ENCODE measurements around the gene PRKAR1B. TPM values are rescaled to one million over a fixed set of nuclear protein-coding genes. Genes with fewer than 3 reads are reported as not detected.
"Not testable (repeated sequence)": the region's sequence is repeated elsewhere in the genome, so short reads cannot be mapped to it uniquely, and the experiment has no call there.

Gene PRKAR1B
- total and polyA plus RNA-seq, 4 donors, result 53.1 to 238 (median 162) TPM

DNA sequence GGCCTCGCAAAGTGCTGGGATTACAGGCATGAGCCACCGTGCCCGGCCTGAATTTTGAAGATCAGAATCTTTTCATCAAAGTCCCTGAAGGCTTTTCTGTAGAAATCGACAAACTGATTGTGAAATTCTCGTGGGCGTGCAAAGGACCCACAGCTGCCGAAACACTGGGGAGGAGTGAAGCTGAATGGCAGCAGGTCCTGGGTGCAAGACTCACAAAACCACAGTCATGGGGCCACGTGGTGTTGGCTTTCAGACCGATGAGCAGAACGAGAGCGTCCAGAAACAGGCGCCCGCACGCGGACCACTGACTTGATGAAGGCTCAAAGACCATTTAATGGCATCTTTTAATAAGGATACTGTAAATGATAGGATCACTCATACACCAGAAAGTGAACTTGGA, 24.7 kb upstream of the PRKAR1B start:
- H3K4me1 ChIP-seq (ENCODE audit: control insufficient read depth, insufficient read depth, low read length), result peaks cover 6% of the 10 kb centered on the region
- no peak overlapping the region for H3K4me3 ChIP-seq (ENCODE audit: low read depth, low read length)
- H3K36me3 ChIP-seq (ENCODE audit: control insufficient read depth, insufficient read depth, low read length), result peaks cover 78% of the 10 kb centered on the region
- 99% methylated on average over 5 of the region's 15 CpGs for WGBS (ENCODE audit: insufficient coverage)
- H3K27me3 ChIP-seq (ENCODE audit: control insufficient read depth, insufficient read depth, low read length), result no peaks in the 10 kb centered on the region
- no peaks in the 10 kb centered on the region for H3K9me3 ChIP-seq (ENCODE audit: control insufficient read depth, insufficient read depth, low read length)
- no peak for DNase-seq (ENCODE audit: low read depth in 4 of 6, low spot score in 6 of 6)
- no peak overlapping the region for H3K27ac ChIP-seq (ENCODE audit: low read depth, low read length)

DNA sequence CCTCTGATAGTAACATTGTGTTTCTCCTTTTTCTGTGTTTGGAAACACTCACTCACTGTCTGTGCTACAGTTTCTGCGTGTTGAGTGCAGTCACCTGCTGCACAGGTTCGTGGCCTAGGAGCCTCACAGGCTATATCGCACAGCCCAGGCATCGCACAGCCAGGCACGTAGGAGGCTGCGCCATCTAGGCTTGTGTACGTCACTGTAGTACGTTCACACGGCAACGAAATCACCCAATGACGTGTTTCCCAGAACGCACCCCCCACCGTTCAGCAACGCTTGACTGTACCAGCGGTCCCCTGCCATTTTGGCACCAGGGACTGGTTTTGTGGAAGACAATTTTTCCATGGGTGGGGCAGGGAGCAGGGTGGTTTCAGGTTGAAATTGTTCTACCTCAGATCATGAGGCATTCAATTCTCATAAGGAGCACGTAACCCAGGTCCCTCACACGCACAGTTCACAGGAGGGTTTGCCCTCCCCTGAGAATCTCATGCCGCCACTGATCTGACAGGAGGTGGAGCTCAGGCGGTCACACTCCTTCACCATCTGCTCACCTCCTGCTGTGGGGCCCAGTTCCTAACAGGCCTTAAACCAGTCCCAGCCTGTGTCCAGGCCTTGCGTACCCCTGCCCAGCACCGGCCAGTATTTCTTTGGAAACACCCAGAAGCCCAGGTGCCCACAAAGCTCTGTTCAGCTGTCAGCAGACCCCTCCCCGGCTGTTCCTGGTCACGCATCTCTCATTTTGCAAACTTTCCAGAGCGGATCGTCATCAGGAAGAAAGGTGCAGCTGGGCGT, 23.2 kb upstream of the PRKAR1B start:
- 93% methylated on average over 25 of the region's 26 CpGs for WGBS (ENCODE audit: insufficient coverage)
- no peak for DNase-seq (ENCODE audit: low read depth in 4 of 6, low spot score in 6 of 6)

DNA sequence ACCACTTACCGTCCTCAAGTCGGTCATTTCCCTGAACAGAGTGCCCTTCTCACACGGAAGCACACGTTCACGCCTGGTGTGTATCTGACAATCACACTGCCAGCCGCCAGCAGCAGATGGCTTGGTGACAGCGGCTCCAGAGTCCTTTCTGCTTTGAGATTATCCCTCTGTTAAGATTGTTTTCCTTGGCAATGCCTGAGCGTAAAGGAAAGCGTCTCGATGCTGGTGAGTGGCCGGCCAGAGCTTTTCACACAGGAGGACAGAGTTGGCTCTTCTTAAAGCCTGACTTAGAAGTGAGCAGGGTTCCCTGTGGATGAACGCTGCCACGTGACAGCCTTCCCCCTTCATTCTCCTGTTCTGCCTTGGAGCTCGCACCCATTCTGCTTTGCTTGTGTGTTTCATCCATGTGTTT, 22.1 kb upstream of the PRKAR1B start:
- H3K9me3 ChIP-seq (ENCODE audit: control insufficient read depth, insufficient read depth, low read length), result no peaks in the 10 kb centered on the region
- no peaks in the 10 kb centered on the region for H3K27me3 ChIP-seq (ENCODE audit: control insufficient read depth, insufficient read depth, low read length)
- H3K4me1 ChIP-seq (ENCODE audit: control insufficient read depth, insufficient read depth, low read length), result peaks cover 6% of the 10 kb centered on the region
- H3K36me3 ChIP-seq (ENCODE audit: control insufficient read depth, insufficient read depth, low read length), result peaks cover 69% of the 10 kb centered on the region
- H3K4me3 ChIP-seq (ENCODE audit: low read depth, low read length), result no peak overlapping the region
- peak in 1 of 6 donors; percentile 89 for DNase-seq (ENCODE audit: low read depth in 4 of 6, low spot score in 6 of 6)
- no peak overlapping the region for H3K27ac ChIP-seq (ENCODE audit: low read depth, low read length)
- WGBS (ENCODE audit: insufficient coverage), result 65% methylated on average over 13 of the region's 14 CpGs

More for the DNA sequence above, 23.2 kb upstream of the PRKAR1B start:
- H3K4me1 ChIP-seq (ENCODE audit: control insufficient read depth, insufficient read depth, low read length), result peaks cover 6% of the 10 kb centered on the region
- no peaks in the 10 kb centered on the region for H3K27me3 ChIP-seq (ENCODE audit: control insufficient read depth, insufficient read depth, low read length)
- no peak overlapping the region for H3K4me3 ChIP-seq (ENCODE audit: low read depth, low read length)
- peaks cover 75% of the 10 kb centered on the region for H3K36me3 ChIP-seq (ENCODE audit: control insufficient read depth, insufficient read depth, low read length)
- no peaks in the 10 kb centered on the region for H3K9me3 ChIP-seq (ENCODE audit: control insufficient read depth, insufficient read depth, low read length)
- H3K27ac ChIP-seq (ENCODE audit: low read depth, low read length), result no peak overlapping the region

DNA sequence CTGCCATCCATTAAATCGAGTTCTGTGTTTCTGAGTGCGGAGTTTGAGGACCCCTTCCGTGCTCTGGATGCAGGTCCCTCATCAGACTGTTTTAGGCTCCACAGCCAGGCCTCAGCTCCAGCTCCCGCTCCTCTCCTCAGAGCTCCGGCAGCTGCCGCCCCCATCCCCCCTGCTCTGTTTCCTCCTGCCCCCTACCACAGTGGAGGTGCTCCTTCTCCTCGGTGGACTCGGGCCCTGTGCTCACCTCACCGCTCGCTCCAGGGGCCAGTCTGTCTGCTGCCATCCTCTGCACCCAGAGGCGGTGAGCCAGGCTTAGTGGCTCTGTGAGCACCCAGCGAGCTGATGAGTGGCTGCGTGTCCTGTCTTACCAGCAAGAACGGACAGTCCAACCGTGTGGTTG, 21.4 kb upstream of the PRKAR1B start:
- Histone ChIP-seq H3K27ac (ENCODE audit: low read depth, low read length) (no peak overlapping the region), H3K36me3 (ENCODE audit: control insufficient read depth, insufficient read depth, low read length) (peaks cover 64% of the 10 kb centered on the region), H3K4me3 (ENCODE audit: low read depth, low read length) (no peak overlapping the region), H3K27me3 (ENCODE audit: control insufficient read depth, insufficient read depth, low read length) (no peaks in the 10 kb centered on the region), H3K9me3 (ENCODE audit: control insufficient read depth, insufficient read depth, low read length) (no peaks in the 10 kb centered on the region), H3K4me1 (ENCODE audit: control insufficient read depth, insufficient read depth, low read length) (peaks cover 6% of the 10 kb centered on the region)
- WGBS (ENCODE audit: insufficient coverage), result 90% methylated on average over 15 of the region's 15 CpGs
- DNase-seq (ENCODE audit: low read depth in 4 of 6, low spot score in 6 of 6), result no peak

DNA sequence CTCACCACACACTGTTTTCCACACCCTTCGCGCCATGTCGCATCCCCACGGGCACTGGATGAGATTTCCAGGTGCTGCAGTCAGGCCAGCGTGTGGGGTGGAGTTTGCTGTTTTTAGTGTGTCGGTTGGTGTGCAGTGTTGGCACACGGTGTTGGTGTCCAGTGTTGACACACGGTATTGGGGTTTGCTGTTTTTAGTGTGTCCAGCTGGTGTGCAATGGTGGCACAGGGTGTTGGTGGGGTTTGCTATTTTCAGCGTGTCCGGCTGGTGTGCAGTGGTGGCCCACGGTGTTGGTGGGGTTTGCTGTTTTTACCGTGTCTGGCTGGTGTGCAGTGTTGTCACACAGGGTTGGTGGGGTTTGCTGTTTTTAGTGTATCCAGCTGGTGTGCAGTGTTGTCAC, 20.1 kb upstream of the PRKAR1B start:
- peaks cover 60% of the 10 kb centered on the region for H3K36me3 ChIP-seq (ENCODE audit: control insufficient read depth, insufficient read depth, low read length)
- H3K27me3 ChIP-seq (ENCODE audit: control insufficient read depth, insufficient read depth, low read length), result no peaks in the 10 kb centered on the region
- no peak overlapping the region for H3K4me3 ChIP-seq (ENCODE audit: low read depth, low read length)
- H3K9me3 ChIP-seq (ENCODE audit: control insufficient read depth, insufficient read depth, low read length), result no peaks in the 10 kb centered on the region
- WGBS (ENCODE audit: insufficient coverage), result 88% methylated on average over 12 of the region's 12 CpGs
- no peak for DNase-seq (ENCODE audit: low read depth in 4 of 6, low spot score in 6 of 6)
- no peak overlapping the region for H3K27ac ChIP-seq (ENCODE audit: low read depth, low read length)
- H3K4me1 ChIP-seq (ENCODE audit: control insufficient read depth, insufficient read depth, low read length), result peaks cover 6% of the 10 kb centered on the region

DNA sequence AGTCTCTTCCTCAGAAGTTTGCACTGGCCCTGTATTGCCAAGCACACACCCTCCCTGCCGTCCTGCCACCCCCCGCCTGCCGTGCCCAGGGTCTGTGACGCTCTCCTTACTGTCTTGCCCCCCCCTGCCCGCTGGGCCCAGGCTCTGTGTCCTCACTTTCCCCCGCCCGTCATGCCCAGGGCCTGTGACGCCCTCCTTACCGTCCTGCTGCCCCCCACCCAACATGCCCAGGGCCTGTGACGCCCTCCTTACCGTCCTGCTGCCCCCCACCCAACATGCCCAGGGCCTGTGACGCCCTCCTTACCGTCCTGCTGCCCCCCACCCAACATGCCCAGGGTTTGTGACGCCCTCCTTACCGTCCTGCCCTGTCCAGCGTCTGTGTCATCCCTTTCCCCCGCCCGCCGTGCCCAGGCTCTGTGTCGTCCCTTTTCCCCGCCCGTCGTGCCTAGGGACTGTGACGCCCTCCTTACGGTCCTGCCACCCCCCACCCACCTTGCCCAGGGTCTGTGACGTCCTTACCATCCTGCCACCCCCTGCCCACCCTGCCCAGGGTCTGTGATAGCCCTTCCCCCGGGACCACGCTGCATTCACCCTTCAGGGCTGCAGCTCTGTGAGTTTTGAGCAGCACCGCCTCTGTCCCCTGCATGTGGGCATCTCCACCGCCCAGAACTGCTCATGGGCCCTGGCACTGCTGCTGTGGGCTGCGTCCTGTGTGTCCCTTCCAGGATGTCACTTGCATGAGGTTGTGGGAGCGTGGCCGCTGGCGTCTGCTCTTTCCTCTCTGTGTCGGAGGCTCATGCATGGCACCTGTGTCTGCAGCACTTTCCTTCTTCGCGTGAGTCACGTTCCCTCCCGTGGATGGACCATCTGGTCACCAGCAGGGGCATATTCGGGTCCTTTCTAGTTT, 19.3 kb upstream of the PRKAR1B start:
- Histone ChIP-seq H3K4me1 (ENCODE audit: control insufficient read depth, insufficient read depth, low read length) (peaks cover 6% of the 10 kb centered on the region), H3K36me3 (ENCODE audit: control insufficient read depth, insufficient read depth, low read length) (peaks cover 60% of the 10 kb centered on the region), H3K9me3 (ENCODE audit: control insufficient read depth, insufficient read depth, low read length) (no peaks in the 10 kb centered on the region), H3K27ac (ENCODE audit: low read depth, low read length) (no peak overlapping the region), H3K4me3 (ENCODE audit: low read depth, low read length) (no peak overlapping the region), H3K27me3 (ENCODE audit: control insufficient read depth, insufficient read depth, low read length) (no peaks in the 10 kb centered on the region)
- no peak for DNase-seq (ENCODE audit: low read depth in 4 of 6, low spot score in 6 of 6)
- 96% methylated on average over 31 of the region's 40 CpGs for WGBS (ENCODE audit: insufficient coverage)

DNA sequence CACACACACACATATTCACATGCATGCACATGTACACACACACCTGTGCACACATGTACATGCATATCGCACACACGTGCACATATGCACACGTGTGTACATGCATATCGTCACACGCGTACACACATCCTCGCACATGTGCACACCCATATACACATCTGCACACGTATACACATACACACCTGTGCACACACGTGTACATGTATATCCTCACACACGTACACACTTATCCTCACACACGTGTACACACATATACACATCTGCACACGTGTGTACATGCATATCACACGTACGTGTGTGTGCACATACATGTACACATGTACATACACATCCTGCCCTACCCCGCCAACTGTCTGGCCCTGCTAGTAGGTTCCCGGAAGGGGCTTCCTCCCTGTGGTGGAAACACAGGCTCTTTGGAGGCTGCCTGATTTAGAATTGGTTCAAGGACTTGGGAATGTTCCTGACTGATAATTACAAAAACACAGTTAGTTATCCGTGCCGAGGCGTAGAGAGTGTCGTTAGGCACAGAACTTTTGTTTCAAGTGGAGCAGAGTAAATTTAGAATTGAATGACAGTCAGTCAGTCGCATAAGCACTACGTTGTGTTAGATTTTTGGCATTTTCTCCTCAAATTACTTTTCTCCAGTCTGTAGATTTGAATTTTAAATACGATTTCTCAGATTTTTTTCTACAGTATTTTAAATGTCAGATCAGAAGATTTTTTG, 18.5 kb upstream of the PRKAR1B start:
- Histone ChIP-seq H3K36me3 (ENCODE audit: control insufficient read depth, insufficient read depth, low read length) (peaks cover 62% of the 10 kb centered on the region), H3K27me3 (ENCODE audit: control insufficient read depth, insufficient read depth, low read length) (no peaks in the 10 kb centered on the region), H3K9me3 (ENCODE audit: control insufficient read depth, insufficient read depth, low read length) (no peaks in the 10 kb centered on the region), H3K4me3 (ENCODE audit: low read depth, low read length) (no peak overlapping the region), H3K27ac (ENCODE audit: low read depth, low read length) (no peak overlapping the region), H3K4me1 (ENCODE audit: control insufficient read depth, insufficient read depth, low read length) (peaks cover 6% of the 10 kb centered on the region)
- WGBS (ENCODE audit: insufficient coverage), result 96% methylated on average over 13 of the region's 23 CpGs
- peak in 1 of 6 donors; percentile 74 for DNase-seq (ENCODE audit: low read depth in 4 of 6, low spot score in 6 of 6)

DNA sequence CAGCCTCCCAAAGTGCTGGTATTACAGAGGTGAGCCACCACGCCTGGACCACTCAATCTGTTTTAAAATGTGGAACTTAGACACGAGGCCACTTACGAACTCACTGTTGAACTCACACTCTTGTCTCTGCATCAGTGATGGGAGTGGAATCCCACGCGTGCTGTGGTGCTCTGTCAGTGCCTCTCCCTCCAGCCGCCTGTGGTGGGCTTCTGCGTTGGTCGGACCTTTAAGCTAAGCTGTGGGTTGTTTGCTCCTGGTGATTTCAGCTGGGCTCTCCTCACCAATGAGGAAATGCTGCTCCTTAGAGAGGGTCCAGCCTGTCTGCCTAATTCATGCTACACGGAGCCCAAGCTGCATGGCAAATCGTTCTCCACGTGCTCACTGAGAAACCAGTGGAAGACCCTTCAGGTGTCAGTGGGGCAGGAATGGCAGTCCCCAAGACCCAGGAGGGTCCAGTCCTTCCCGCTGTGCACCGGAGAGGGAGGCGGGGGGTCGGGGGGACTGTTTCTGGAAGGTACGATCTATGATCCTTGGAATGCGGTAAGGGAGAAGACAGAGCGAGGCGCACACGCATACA, 17.9 kb upstream of the PRKAR1B start:
- no peak overlapping the region for H3K27ac ChIP-seq (ENCODE audit: low read depth, low read length)
- peaks cover 6% of the 10 kb centered on the region for H3K4me1 ChIP-seq (ENCODE audit: control insufficient read depth, insufficient read depth, low read length)
- H3K27me3 ChIP-seq (ENCODE audit: control insufficient read depth, insufficient read depth, low read length), result no peaks in the 10 kb centered on the region
- 100% methylated on average over 15 of the region's 20 CpGs for WGBS (ENCODE audit: insufficient coverage)
- no peak overlapping the region for H3K4me3 ChIP-seq (ENCODE audit: low read depth, low read length)
- peaks cover 66% of the 10 kb centered on the region for H3K36me3 ChIP-seq (ENCODE audit: control insufficient read depth, insufficient read depth, low read length)
- no peak for DNase-seq (ENCODE audit: low read depth in 4 of 6, low spot score in 6 of 6)
- H3K9me3 ChIP-seq (ENCODE audit: control insufficient read depth, insufficient read depth, low read length), result no peaks in the 10 kb centered on the region

DNA sequence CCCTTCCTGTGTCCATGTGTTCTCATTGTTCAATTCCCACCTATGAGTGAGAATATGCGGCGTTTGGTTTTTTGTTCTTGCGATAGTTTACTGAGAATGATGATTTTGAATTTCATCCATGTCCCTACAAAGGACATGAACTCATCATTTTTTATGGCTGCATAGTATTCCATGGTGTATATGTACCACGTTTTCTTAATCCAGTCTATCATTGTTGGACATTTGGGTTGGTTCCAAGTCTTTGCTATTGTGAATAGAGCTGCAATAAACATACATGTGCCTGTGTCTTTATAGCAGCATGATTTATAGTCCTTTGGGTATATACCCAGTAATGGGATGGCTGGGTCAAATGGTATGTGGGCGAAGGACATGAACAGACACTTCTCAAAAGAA, 17.0 kb upstream of the PRKAR1B start:
- H3K27ac ChIP-seq (ENCODE audit: low read depth, low read length); DNase-seq (ENCODE audit: low read depth in 4 of 6, low spot score in 6 of 6); H3K4me3 ChIP-seq (ENCODE audit: low read depth, low read length); H3K4me1 ChIP-seq (ENCODE audit: control insufficient read depth, insufficient read depth, low read length); H3K9me3 ChIP-seq (ENCODE audit: control insufficient read depth, insufficient read depth, low read length); H3K27me3 ChIP-seq (ENCODE audit: control insufficient read depth, insufficient read depth, low read length): not testable (repeated sequence)
- WGBS (ENCODE audit: insufficient coverage), result no CpG with 5 or more reads among the region's 5 CpGs
- peaks cover 73% of the 10 kb centered on the region for H3K36me3 ChIP-seq (ENCODE audit: control insufficient read depth, insufficient read depth, low read length)

Data from spinal cord (tissue), 10 donors.